Measurements from ENCODE around the gene ZRANB1. TPM values are rescaled to one million over a fixed set of nuclear protein-coding genes. Genes with fewer than 3 reads are reported as not detected.

The ZRANB1 gene
- polyA plus RNA-seq, 1 experiment, result 36.9 TPM

DNA sequence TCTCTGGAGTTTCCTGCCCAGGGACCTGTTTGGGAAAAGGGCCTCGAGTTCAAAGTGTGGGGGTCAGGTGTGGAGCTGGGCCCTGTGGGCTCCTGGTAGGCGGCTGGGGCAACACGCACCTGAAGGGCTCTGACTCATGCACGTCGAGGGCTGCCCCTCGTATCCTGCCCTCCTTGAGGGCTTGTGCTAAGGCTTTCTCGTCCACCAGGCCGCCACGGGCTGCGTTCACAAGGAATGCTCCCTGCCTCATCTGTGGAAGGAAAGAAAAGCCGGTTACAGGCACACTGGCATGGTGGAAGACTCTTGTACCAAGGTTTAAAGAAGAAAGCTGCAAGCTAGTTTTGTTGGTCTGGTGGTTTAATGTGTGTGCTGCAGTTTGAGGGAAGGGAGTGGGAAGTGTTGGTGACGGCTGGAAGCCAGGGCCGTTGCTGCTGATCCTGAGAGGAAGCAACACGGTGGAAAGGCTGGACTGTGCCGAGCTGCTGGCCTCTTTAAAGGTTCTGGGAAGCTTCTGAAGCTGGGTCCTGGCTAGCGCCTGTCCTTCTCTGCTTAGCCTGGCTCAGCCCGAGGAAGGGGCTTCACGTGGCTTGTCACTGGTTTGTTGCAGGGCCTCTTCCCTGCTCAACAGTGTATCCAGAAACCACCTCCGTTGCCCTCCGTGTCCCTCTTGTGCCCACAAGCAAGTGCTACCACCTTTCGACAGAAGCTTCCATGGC lies 52.0 kb downstream of the ZRANB1 start:
- Histone ChIP-seq H3K27me3 (ENCODE audit: control insufficient read depth, insufficient read depth, low read length) (no peaks in the 10 kb centered on the region), H3K27ac (ENCODE audit: low read depth, low read length) (no peak overlapping the region), H3K4me3 (ENCODE audit: low read depth, low read length) (no peak overlapping the region), H3K9me3 (ENCODE audit: control insufficient read depth, insufficient read depth, low read length) (no peaks in the 10 kb centered on the region)
- TF ChIP-seq, protein P1, sequence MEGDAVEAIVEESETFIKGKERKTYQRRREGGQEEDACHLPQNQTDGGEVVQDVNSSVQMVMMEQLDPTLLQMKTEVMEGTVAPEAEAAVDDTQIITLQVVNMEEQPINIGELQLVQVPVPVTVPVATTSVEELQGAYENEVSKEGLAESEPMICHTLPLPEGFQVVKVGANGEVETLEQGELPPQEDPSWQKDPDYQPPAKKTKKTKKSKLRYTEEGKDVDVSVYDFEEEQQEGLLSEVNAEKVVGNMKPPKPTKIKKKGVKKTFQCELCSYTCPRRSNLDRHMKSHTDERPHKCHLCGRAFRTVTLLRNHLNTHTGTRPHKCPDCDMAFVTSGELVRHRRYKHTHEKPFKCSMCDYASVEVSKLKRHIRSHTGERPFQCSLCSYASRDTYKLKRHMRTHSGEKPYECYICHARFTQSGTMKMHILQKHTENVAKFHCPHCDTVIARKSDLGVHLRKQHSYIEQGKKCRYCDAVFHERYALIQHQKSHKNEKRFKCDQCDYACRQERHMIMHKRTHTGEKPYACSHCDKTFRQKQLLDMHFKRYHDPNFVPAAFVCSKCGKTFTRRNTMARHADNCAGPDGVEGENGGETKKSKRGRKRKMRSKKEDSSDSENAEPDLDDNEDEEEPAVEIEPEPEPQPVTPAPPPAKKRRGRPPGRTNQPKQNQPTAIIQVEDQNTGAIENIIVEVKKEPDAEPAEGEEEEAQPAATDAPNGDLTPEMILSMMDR (IDR thresholded peaks at IDR 0.05; ENCODE audit: low read depth, low read length), result no peak
- ChIA-PET POLR2A (interaction anchor here (0.6 kb wide), 1 partner anchor 71 kb away, joined by 5 read pairs; no protein-coding TSS in a partner anchor), CTCF (interaction anchor here (1.5 to 3.0 kb wide), 4 partner anchors 12 to 156 kb away, joined by 3 to 16 read pairs (median 8); no protein-coding TSS in a partner anchor)
- DNase-seq (ENCODE audit: low read depth, low spot score), result no peak

DNA sequence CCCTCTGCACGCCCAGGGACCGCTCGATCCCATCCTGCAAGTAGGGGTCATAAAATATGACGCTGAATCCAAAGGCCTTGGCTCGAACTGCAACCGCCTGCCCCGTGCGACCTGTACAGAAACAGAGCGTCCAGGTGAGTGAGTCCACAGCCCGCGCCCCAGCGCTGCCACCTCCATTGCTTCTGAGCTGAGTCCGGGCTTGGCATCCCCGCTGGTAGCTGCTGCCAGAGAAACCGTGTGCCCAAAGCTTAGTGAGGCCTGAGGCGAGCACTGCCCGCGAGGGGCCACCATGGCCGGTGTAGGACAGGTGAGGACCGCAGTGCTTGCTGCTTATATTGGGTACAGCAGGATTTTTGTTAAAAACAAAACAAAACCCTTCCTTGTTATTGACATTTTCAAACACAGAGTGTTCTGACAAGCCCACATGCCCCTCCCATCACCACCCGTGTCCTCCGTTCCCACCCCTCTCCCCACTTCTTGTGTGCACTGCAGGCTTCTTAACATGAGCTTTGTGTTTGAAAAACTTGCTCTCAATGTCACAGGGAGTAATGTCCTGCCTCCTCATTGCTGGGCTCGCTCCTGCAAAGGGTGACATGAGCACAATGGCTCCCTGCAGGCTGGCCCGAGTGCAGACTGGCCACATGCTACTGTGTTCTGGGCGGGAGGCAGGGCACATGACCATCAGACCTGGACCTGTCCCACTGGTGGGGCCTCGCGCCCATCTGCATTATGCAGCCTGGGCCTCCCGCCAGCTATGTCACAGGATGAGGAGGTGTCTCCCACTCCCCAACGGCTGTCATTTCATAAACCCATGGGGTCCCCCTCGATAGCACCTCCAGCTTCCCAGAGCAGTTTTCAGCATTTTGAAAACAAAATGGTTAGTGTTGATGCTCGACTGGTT lies 52.9 kb downstream of the ZRANB1 start:
- ChIA-PET CTCF (interaction anchor here (0.5 kb wide), 1 partner anchor 105 kb away, joined by 6 read pairs; no protein-coding TSS in a partner anchor), POLR2A (no interaction called here)
- DNase-seq (ENCODE audit: low read depth, low spot score), result no peak
- Histone ChIP-seq H3K27me3 (ENCODE audit: control insufficient read depth, insufficient read depth, low read length) (no peaks in the 10 kb centered on the region), H3K27ac (ENCODE audit: low read depth, low read length) (no peak overlapping the region), H3K4me3 (ENCODE audit: low read depth, low read length) (no peak overlapping the region), H3K9me3 (ENCODE audit: control insufficient read depth, insufficient read depth, low read length) (no peaks in the 10 kb centered on the region)
- TF ChIP-seq, protein P1 (IDR thresholded peaks at IDR 0.05; ENCODE audit: low read depth, low read length), result no peak

DNA sequence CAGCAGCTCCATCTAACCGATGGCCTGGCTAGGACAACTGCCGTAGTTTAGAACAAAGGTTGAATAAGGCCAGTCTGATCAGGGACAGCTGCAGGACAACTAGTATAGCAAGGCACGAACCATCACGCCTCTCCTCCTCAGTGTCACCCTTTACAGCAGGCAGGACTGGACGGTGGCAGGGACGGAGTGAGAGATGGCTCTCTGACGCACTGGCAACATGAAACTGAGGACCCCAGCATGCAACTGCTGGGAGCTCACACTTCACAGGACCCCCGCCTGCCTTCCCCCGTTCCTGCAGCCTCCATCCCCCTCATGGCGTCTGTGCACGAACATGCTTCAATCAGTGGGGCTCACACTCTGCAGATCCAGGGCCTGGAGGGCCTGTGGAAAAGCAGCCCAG lies 53.7 kb downstream of the ZRANB1 start:
- no peak for DNase-seq (ENCODE audit: low read depth, low spot score)
- CTCF ChIA-PET, result no interaction called here

DNA sequence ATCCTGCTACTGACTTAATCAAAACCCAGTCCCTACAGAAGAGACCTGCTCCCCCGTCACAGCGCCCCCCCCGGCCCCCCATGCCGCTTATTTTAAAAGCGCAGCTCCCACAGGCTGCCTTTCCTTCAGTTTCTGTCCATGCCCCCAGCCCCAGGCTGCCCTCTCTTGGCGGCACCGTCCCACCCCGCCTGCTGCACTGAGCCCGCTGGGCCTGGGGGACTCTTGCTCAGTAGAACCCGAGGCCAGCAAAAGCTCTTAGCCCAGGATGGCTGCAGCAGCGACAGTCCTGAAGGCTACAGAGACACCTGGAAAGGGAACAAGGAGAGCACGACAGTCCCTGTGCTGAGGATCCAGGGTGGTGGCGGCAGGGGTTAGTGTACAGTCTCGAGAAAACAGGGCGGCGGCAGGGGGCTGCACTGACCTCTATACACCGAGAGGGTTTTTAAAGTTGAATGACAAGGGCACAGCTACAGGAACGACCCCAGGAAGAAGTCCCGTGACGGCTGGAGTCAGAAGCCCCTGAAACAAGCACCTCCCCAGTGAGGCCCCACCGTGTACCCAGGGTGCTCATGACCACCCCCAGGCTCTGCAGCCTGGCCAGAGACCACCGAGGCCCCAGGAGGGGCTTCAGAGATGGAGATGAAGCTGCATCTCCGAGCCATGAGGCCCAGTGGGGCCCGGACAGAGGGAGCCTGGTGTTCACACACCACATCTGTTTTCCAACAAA lies 54.4 kb downstream of the ZRANB1 start:
- Histone ChIP-seq H3K9me3 (ENCODE audit: control insufficient read depth, insufficient read depth, low read length) (no peaks in the 10 kb centered on the region), H3K4me3 (ENCODE audit: low read depth, low read length) (no peak overlapping the region), H3K27me3 (ENCODE audit: control insufficient read depth, insufficient read depth, low read length) (no peaks in the 10 kb centered on the region), H3K27ac (ENCODE audit: low read depth, low read length) (peak overlapping the region; percentile 2)
- CTCF ChIA-PET, result no interaction called here
- no peak for DNase-seq (ENCODE audit: low read depth, low spot score)
- TF ChIP-seq, protein P1 (IDR thresholded peaks at IDR 0.05; ENCODE audit: low read depth, low read length), result no peak
- POLR2A ChIA-PET, result no interaction called here

More for the DNA sequence above, 53.7 kb downstream of the ZRANB1 start:
- Histone ChIP-seq H3K4me3 (ENCODE audit: low read depth, low read length) (no peak overlapping the region), H3K27me3 (ENCODE audit: control insufficient read depth, insufficient read depth, low read length) (no peaks in the 10 kb centered on the region), H3K9me3 (ENCODE audit: control insufficient read depth, insufficient read depth, low read length) (no peaks in the 10 kb centered on the region), H3K27ac (ENCODE audit: low read depth, low read length) (no peak overlapping the region)
- POLR2A ChIA-PET, result no interaction called here
- TF ChIP-seq, protein P1 (IDR thresholded peaks at IDR 0.05; ENCODE audit: low read depth, low read length), result no peak
